ENCODE measurements around the gene ARHGEF6. TPM values are rescaled to one million over a fixed set of nuclear protein-coding genes. Genes with fewer than 3 reads are reported as not detected.
"Not testable (repeated sequence)": the region's sequence is repeated elsewhere in the genome, so short reads cannot be mapped to it uniquely, and the experiment has no call there.

ARHGEF6 gene
- total and polyA plus RNA-seq, 4 donors = 7.9 to 37.6 (median 19.1) TPM

- H3K27me3 ChIP-seq (ENCODE audit: control insufficient read depth in 1 of 2, insufficient read depth in 2 of 2, low read length in 1 of 2); ATAC-seq (ENCODE audit: low FRiP score); H3K4me3 ChIP-seq (ENCODE audit: low read length in 2 of 2); H3K9me3 ChIP-seq (ENCODE audit: control insufficient read depth, low read length); H3K27ac ChIP-seq (ENCODE audit: low read depth in 1 of 2, low read length in 2 of 2); H3K36me3 ChIP-seq (ENCODE audit: control insufficient read depth in 1 of 2, insufficient read depth in 2 of 2, low read length in 1 of 2); DNase-seq; intact Hi-C loops (cut with DNase I); H3K4me1 ChIP-seq (ENCODE audit: control insufficient read depth in 1 of 2, insufficient read depth in 2 of 2, low read length in 2 of 2): not testable (repeated sequence)
- 91 to 97% methylated on average over 3 of the region's 3 CpGs for WGBS, 2 donors
These were observed 13.9 kb upstream of the ARHGEF6 start for GRCh38 chrX:136794660-136795059.

GRCh38 chrX:136794080-136794479 is 13.3 kb upstream of the ARHGEF6 start:
- no peak overlapping the region for H3K4me3 ChIP-seq (ENCODE audit: low read length in 2 of 2)
- no peak overlapping the region for H3K27ac ChIP-seq (ENCODE audit: low read depth in 1 of 2, low read length in 2 of 2)
- ATAC-seq (ENCODE audit: low FRiP score) (no peak), DNase-seq (no peak)
- H3K4me1 ChIP-seq (ENCODE audit: control insufficient read depth in 1 of 2, insufficient read depth in 2 of 2, low read length in 2 of 2) = no peaks in the 10 kb centered on the region
- no peaks in the 10 kb centered on the region for H3K9me3 ChIP-seq (ENCODE audit: control insufficient read depth, low read length)
- no peaks in the 10 kb centered on the region for H3K27me3 ChIP-seq (ENCODE audit: control insufficient read depth in 1 of 2, insufficient read depth in 2 of 2, low read length in 1 of 2)
- intact Hi-C loops (cut with DNase I) = no loop called here
- 41 to 50% methylated on average over 1 of the region's 1 CpG for WGBS, 2 donors
- H3K36me3 ChIP-seq (ENCODE audit: control insufficient read depth in 1 of 2, insufficient read depth in 2 of 2, low read length in 1 of 2) = no peaks in the 10 kb centered on the region

GRCh38 chrX:136789856-136790255 is 9.1 kb upstream of the ARHGEF6 start:
- ATAC-seq (ENCODE audit: low FRiP score) = no peak
- Histone ChIP-seq H3K9me3 (ENCODE audit: control insufficient read depth, low read length) (no peaks in the 10 kb centered on the region), H3K27me3 (ENCODE audit: control insufficient read depth in 1 of 2, insufficient read depth in 2 of 2, low read length in 1 of 2) (no peaks in the 10 kb centered on the region), H3K36me3 (ENCODE audit: control insufficient read depth in 1 of 2, insufficient read depth in 2 of 2, low read length in 1 of 2) (no peaks in the 10 kb centered on the region), H3K4me3 (ENCODE audit: low read length in 2 of 2) (no peak overlapping the region), H3K27ac (ENCODE audit: low read depth in 1 of 2, low read length in 2 of 2) (no peak overlapping the region), H3K4me1 (ENCODE audit: control insufficient read depth in 1 of 2, insufficient read depth in 2 of 2, low read length in 2 of 2) (no peaks in the 10 kb centered on the region)
- 42 to 51% methylated on average over 4 of the region's 4 CpGs for WGBS, 2 donors
- no peak for DNase-seq
- intact Hi-C loops (cut with DNase I) = no loop called here

GRCh38 chrX:136784231-136784630 is 3.5 kb upstream of the ARHGEF6 start:
- Histone ChIP-seq H3K36me3 (ENCODE audit: control insufficient read depth in 1 of 2, insufficient read depth in 2 of 2, low read length in 1 of 2) (no peaks in the 10 kb centered on the region), H3K4me3 (ENCODE audit: low read length in 2 of 2) (no peak overlapping the region), H3K27ac (ENCODE audit: low read depth in 1 of 2, low read length in 2 of 2) (no peak overlapping the region), H3K27me3 (ENCODE audit: control insufficient read depth in 1 of 2, insufficient read depth in 2 of 2, low read length in 1 of 2) (no peaks in the 10 kb centered on the region), H3K9me3 (ENCODE audit: control insufficient read depth, low read length) (no peaks in the 10 kb centered on the region), H3K4me1 (ENCODE audit: control insufficient read depth in 1 of 2, insufficient read depth in 2 of 2, low read length in 2 of 2) (no peaks in the 10 kb centered on the region)
- intact Hi-C loops (cut with DNase I) = no loop called here
- 77 to 96% methylated on average over 1 of the region's 1 CpG for WGBS, 2 donors
- no peak for DNase-seq
- ATAC-seq (ENCODE audit: low FRiP score) = no peak

GRCh38 chrX:136783159-136783558 is 2.4 kb upstream of the ARHGEF6 start:
- intact Hi-C loops (cut with DNase I) = no loop called here
- H3K27me3 ChIP-seq (ENCODE audit: control insufficient read depth in 1 of 2, insufficient read depth in 2 of 2, low read length in 1 of 2) = no peaks in the 10 kb centered on the region
- no peaks in the 10 kb centered on the region for H3K36me3 ChIP-seq (ENCODE audit: control insufficient read depth in 1 of 2, insufficient read depth in 2 of 2, low read length in 1 of 2)
- DNase-seq (no peak), ATAC-seq (ENCODE audit: low FRiP score) (no peak)
- no peak overlapping the region for H3K4me3 ChIP-seq (ENCODE audit: low read length in 2 of 2)
- no peak overlapping the region for H3K27ac ChIP-seq (ENCODE audit: low read depth in 1 of 2, low read length in 2 of 2)
- H3K9me3 ChIP-seq (ENCODE audit: control insufficient read depth, low read length) = no peaks in the 10 kb centered on the region
- H3K4me1 ChIP-seq (ENCODE audit: control insufficient read depth in 1 of 2, insufficient read depth in 2 of 2, low read length in 2 of 2) = no peaks in the 10 kb centered on the region

GRCh38 chrX:136781180-136781797 is 557 bp upstream of the ARHGEF6 start:
- H3K27me3 ChIP-seq (ENCODE audit: control insufficient read depth in 1 of 2, insufficient read depth in 2 of 2, low read length in 1 of 2) = no peaks in the 10 kb centered on the region
- no peaks in the 10 kb centered on the region for H3K9me3 ChIP-seq (ENCODE audit: control insufficient read depth, low read length)
- no peak overlapping the region for H3K4me3 ChIP-seq (ENCODE audit: low read length in 2 of 2)
- peak overlapping the region in 1 of 2 donors; percentile 48 for H3K27ac ChIP-seq (ENCODE audit: low read depth in 1 of 2, low read length in 2 of 2)
- intact Hi-C loops (cut with DNase I) = no loop called here
- no peaks in the 10 kb centered on the region for H3K36me3 ChIP-seq (ENCODE audit: control insufficient read depth in 1 of 2, insufficient read depth in 2 of 2, low read length in 1 of 2)
- DNase-seq (no peak), ATAC-seq (ENCODE audit: low FRiP score) (peak; percentile 62)
- no peaks in the 10 kb centered on the region for H3K4me1 ChIP-seq (ENCODE audit: control insufficient read depth in 1 of 2, insufficient read depth in 2 of 2, low read length in 2 of 2)
- WGBS, 2 donors = 14 to 32% methylated on average over 9 of the region's 9 CpGs

GRCh38 chrX:136780241-136780640 is 491 bp downstream of the ARHGEF6 start:
- H3K4me3 ChIP-seq (ENCODE audit: low read length in 2 of 2) = peak overlapping the region; percentile 1 to 48
- DNase-seq (no peak), ATAC-seq (ENCODE audit: low FRiP score) (no peak)
- H3K9me3 ChIP-seq (ENCODE audit: control insufficient read depth, low read length) = no peaks in the 10 kb centered on the region
- no peaks in the 10 kb centered on the region for H3K27me3 ChIP-seq (ENCODE audit: control insufficient read depth in 1 of 2, insufficient read depth in 2 of 2, low read length in 1 of 2)
- no peak overlapping the region for H3K27ac ChIP-seq (ENCODE audit: low read depth in 1 of 2, low read length in 2 of 2)
- H3K36me3 ChIP-seq (ENCODE audit: control insufficient read depth in 1 of 2, insufficient read depth in 2 of 2, low read length in 1 of 2) = no peaks in the 10 kb centered on the region
- H3K4me1 ChIP-seq (ENCODE audit: control insufficient read depth in 1 of 2, insufficient read depth in 2 of 2, low read length in 2 of 2) = no peaks in the 10 kb centered on the region
- WGBS, 2 donors = 15 to 28% methylated on average over 2 of the region's 2 CpGs
- intact Hi-C loops (cut with DNase I) = no loop called here

- intact Hi-C loops (cut with DNase I) = no loop called here
- Histone ChIP-seq H3K4me1 (ENCODE audit: control insufficient read depth in 1 of 2, insufficient read depth in 2 of 2, low read length in 2 of 2) (no peaks in the 10 kb centered on the region), H3K36me3 (ENCODE audit: control insufficient read depth in 1 of 2, insufficient read depth in 2 of 2, low read length in 1 of 2) (no peaks in the 10 kb centered on the region), H3K27ac (ENCODE audit: low read depth in 1 of 2, low read length in 2 of 2) (no peak overlapping the region), H3K9me3 (ENCODE audit: control insufficient read depth, low read length) (no peaks in the 10 kb centered on the region), H3K4me3 (ENCODE audit: low read length in 2 of 2) (no peak overlapping the region), H3K27me3 (ENCODE audit: control insufficient read depth in 1 of 2, insufficient read depth in 2 of 2, low read length in 1 of 2) (no peaks in the 10 kb centered on the region)
- DNase-seq (no peak), ATAC-seq (ENCODE audit: low FRiP score) (no peak)
- 37 to 51% methylated on average over 4 of the region's 4 CpGs for WGBS, 2 donors
These were observed 1.4 kb downstream of the ARHGEF6 start for GRCh38 chrX:136779346-136779781.

GRCh38 chrX:136778916-136779315 is 1.8 kb downstream of the ARHGEF6 start:
- ATAC-seq (ENCODE audit: low FRiP score) = no peak
- H3K4me1 ChIP-seq (ENCODE audit: control insufficient read depth in 1 of 2, insufficient read depth in 2 of 2, low read length in 2 of 2) = no peaks in the 10 kb centered on the region
- no peak overlapping the region for H3K27ac ChIP-seq (ENCODE audit: low read depth in 1 of 2, low read length in 2 of 2)
- DNase-seq = no peak
- no peaks in the 10 kb centered on the region for H3K9me3 ChIP-seq (ENCODE audit: control insufficient read depth, low read length)
- intact Hi-C loops (cut with DNase I) = no loop called here
- H3K4me3 ChIP-seq (ENCODE audit: low read length in 2 of 2) = no peak overlapping the region
- no peaks in the 10 kb centered on the region for H3K36me3 ChIP-seq (ENCODE audit: control insufficient read depth in 1 of 2, insufficient read depth in 2 of 2, low read length in 1 of 2)
- H3K27me3 ChIP-seq (ENCODE audit: control insufficient read depth in 1 of 2, insufficient read depth in 2 of 2, low read length in 1 of 2) = no peaks in the 10 kb centered on the region

Data from aorta (tissue), 5 donors.